HepG2 (cell line): ENCODE measurements around the gene ATG4B.
"Not testable (repeated sequence)": the region's sequence is repeated elsewhere in the genome, so short reads cannot be mapped to it uniquely, and the experiment has no call there.

Experiments used
- CEBPZ ChIP-seq: IDR thresholded peaks from 2 replicates; pipeline ENCODE4 v1.6.1; 2012; ENCODE audit warnings: low read length, improper control_type of control experiment
- EZH2 ChIP-seq: conservative IDR thresholded peaks from 2 replicates; pipeline ENCODE4 v1.6.1; 2012; ENCODE audit warnings: mild to moderate bottlenecking, low read depth, low read length, moderate library complexity
- FOXK2 ChIP-seq: fragments of 450-650 bp; IDR thresholded peaks from 2 replicates; pipeline ENCODE4 v1.6.1; 2016
- KLF15 ChIP-seq: sonication (generic); formaldehyde crosslinking; IDR thresholded peaks from 2 replicates; pipeline ENCODE4 v1.8.1; 2023; ENCODE audit warnings: borderline replicate concordance, mild to moderate bottlenecking, inconsistent platforms, missing genetic modification reagents, mixed read lengths
- POGK ChIP-seq: sonication (generic); formaldehyde crosslinking; conservative IDR thresholded peaks from 2 replicates; pipeline ENCODE4 v1.8.0; 2022; ENCODE audit warnings: mild to moderate bottlenecking, moderate library complexity, missing genetic modification reagents
- SOX5 ChIP-seq: IDR thresholded peaks from 2 replicates; pipeline ENCODE4 v1.6.1; 2016; ENCODE audit warnings: borderline replicate concordance
- ZNF224 ChIP-seq: sonication (generic); formaldehyde crosslinking; IDR thresholded peaks from 2 replicates; pipeline ENCODE4 v1.5.0; 2020; ENCODE audit warnings: mild to moderate bottlenecking, missing genetic modification reagents
- TF ChIP-seq, protein P1 (sequence below): sonication (generic); formaldehyde crosslinking; IDR thresholded peaks from 2 replicates; pipeline ENCODE4 v1.4.0; 2020; ENCODE audit warnings: missing genetic modification reagents

GRCh38 chr2:241590496-241591455 lies 46.7 kb upstream of the ATG4B start:
- TF ChIP-seq, protein P1, sequence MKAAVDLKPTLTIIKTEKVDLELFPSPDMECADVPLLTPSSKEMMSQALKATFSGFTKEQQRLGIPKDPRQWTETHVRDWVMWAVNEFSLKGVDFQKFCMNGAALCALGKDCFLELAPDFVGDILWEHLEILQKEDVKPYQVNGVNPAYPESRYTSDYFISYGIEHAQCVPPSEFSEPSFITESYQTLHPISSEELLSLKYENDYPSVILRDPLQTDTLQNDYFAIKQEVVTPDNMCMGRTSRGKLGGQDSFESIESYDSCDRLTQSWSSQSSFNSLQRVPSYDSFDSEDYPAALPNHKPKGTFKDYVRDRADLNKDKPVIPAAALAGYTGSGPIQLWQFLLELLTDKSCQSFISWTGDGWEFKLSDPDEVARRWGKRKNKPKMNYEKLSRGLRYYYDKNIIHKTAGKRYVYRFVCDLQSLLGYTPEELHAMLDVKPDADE: not testable (repeated sequence)
- not testable (repeated sequence) for TF ChIP-seq SOX5 (CRISPR knock-in tag); ZNF224 (CRISPR knock-in tag); EZH2; FOXK2; KLF15 (CRISPR knock-in tag); POGK; CEBPZ
